Neural cell (in vitro differentiated cells): ENCODE results near the gene EXOC3L2. TPM values are rescaled to one million over a fixed set of nuclear protein-coding genes. Genes with fewer than 3 reads are reported as not detected.
"Not testable (repeated sequence)": the region's sequence is repeated elsewhere in the genome, so short reads cannot be mapped to it uniquely, and the experiment has no call there.

ENCODE experiments used
- H2AFZ ChIP-seq: fragments of 200-600, 300-800 bp; sonication (generic), shearing (Covaris generic); 2 replicates; pipeline ENCODE4 v1.6.0; 2014; ENCODE audit warnings: low read depth, mild to moderate bottlenecking, antibody characterized with exemption, low read length, moderate library complexity
- H3F3A ChIP-seq: fragments of 200-600 bp; shearing (Covaris generic); 2 replicates; pipeline ENCODE4 v1.6.1; 2016; ENCODE audit warnings: mild to moderate bottlenecking, moderate library complexity, mixed read lengths, antibody characterized with exemption, low read length; ENCODE audit not compliant: insufficient read depth, poor library complexity, severe bottlenecking
- H3K27ac ChIP-seq: fragments of 200-600, 300-800 bp; sonication (generic), shearing (Covaris generic); 2 replicates; pipeline ENCODE4 v1.5.1; 2014; ENCODE audit warnings: mild to moderate bottlenecking, low read length, moderate library complexity
- H3K27me3 ChIP-seq: fragments of 300-800, 200-600 bp; sonication (generic), shearing (Covaris generic); 2 replicates; pipeline ENCODE4 v1.6.0; 2014; ENCODE audit warnings: mild to moderate bottlenecking, low read depth, low read length, moderate library complexity; ENCODE audit not compliant: insufficient read depth
- H3K36me3 ChIP-seq: fragments of 300-800, 200-600 bp; sonication (generic), shearing (Covaris generic); 2 replicates; pipeline ENCODE4 v1.5.1; 2014; ENCODE audit warnings: mild to moderate bottlenecking, antibody characterized with exemption, low read length, moderate library complexity; ENCODE audit not compliant: insufficient read depth
- H3K4me2 ChIP-seq: fragments of 300-800, 200-600 bp; sonication (generic), shearing (Covaris generic); 2 replicates; pipeline ENCODE4 v1.6.0; 2014; ENCODE audit warnings: mild to moderate bottlenecking, low read length
- H3K4me3 ChIP-seq: fragments of 300-800, 200-600 bp; sonication (generic), shearing (Covaris generic); 2 replicates; pipeline ENCODE4 v1.5.1; 2014; ENCODE audit warnings: mild to moderate bottlenecking, low read length, moderate library complexity
- H3K79me2 ChIP-seq: fragments of 200-600 bp; shearing (Covaris generic); replicated peaks from 2 replicates; pipeline ENCODE4 v1.6.0; 2014; ENCODE audit warnings: mild to moderate bottlenecking, low read length, moderate library complexity; ENCODE audit not compliant: insufficient read depth
- H3K9ac ChIP-seq: fragments of 300-800, 200-600 bp; sonication (generic), shearing (Covaris generic); 2 replicates; pipeline ENCODE4 v1.6.1; 2016; ENCODE audit warnings: mild to moderate bottlenecking, low read length, mixed read lengths
- H3K9me2 ChIP-seq: fragments of 200-600 bp; shearing (Covaris generic); 2 replicates; pipeline ENCODE4 v1.6.1; 2016; ENCODE audit warnings: mild to moderate bottlenecking, low read length, mixed read lengths; ENCODE audit not compliant: insufficient read depth
- H3K9me3 ChIP-seq: fragments of 200-600, 300-800 bp; sonication (generic), shearing (Covaris generic); 2 replicates; pipeline ENCODE4 v1.6.1; 2016; ENCODE audit warnings: mild to moderate bottlenecking, mixed run types, low read length, moderate library complexity, mixed read lengths
- H4K20me1 ChIP-seq: fragments of 200-600 bp; shearing (Covaris generic); 2 replicates; pipeline ENCODE4 v1.6.1; 2016; ENCODE audit warnings: mild to moderate bottlenecking, mixed run types; ENCODE audit not compliant: insufficient read depth
- CTCF ChIP-seq: fragments of 450-650 bp; IDR thresholded peaks from 2 replicates; pipeline ENCODE4 v1.5.1; 2014; ENCODE audit warnings: antibody characterized with exemption, mild to moderate bottlenecking, moderate library complexity; ENCODE audit not compliant: poor library complexity, severe bottlenecking
- EP300 ChIP-seq: fragments of 450-650 bp; conservative IDR thresholded peaks from 2 replicates; pipeline ENCODE4 v1.6.1; 2014; ENCODE audit warnings: antibody characterized with exemption, mild to moderate bottlenecking, moderate library complexity; ENCODE audit not compliant: poor library complexity, severe bottlenecking
- EZH2 ChIP-seq: fragments of 200-600, 300-800 bp; shearing (Covaris generic), sonication (generic); IDR thresholded peaks from 2 replicates; pipeline ENCODE4 v1.6.1; 2014; ENCODE audit warnings: antibody characterized with exemption, low read length, borderline replicate concordance, mild to moderate bottlenecking; ENCODE audit not compliant: insufficient read depth, poor library complexity, severe bottlenecking
- MXI1 ChIP-seq: fragments of 450-650 bp; conservative IDR thresholded peaks from 2 replicates; pipeline ENCODE4 v1.6.1; 2014; ENCODE audit warnings: antibody characterized with exemption, mild to moderate bottlenecking; ENCODE audit not compliant: poor library complexity, severe bottlenecking
- POLR2AphosphoS5 ChIP-seq: IDR thresholded peaks from 2 replicates; pipeline ENCODE4 v1.6.1; 2012
- REST ChIP-seq: IDR thresholded peaks from 2 replicates; pipeline ENCODE4 v1.6.1; 2012; ENCODE audit warnings: borderline replicate concordance
- SMC3 ChIP-seq: fragments of 450-650 bp; conservative IDR thresholded peaks from 2 replicates; pipeline ENCODE4 v1.6.1; 2014; ENCODE audit warnings: antibody characterized with exemption, mild to moderate bottlenecking, moderate library complexity; ENCODE audit not compliant: poor library complexity
- TAF1 ChIP-seq: IDR thresholded peaks from 2 replicates; pipeline ENCODE4 v1.6.1; 2012; ENCODE audit warnings: low read depth
- polyA plus RNA-seq: library from polyadenylated mRNA; depleted of rRNA; stranded (reverse); fragments of >200 nt; gene quantifications from 2 replicates; pipeline ENCODE4 v1.2.3, GENCODE V29; 2014

EXOC3L2 gene
- polyA plus RNA-seq, 1 donor from 2014 or later = not detected

- Histone ChIP-seq H3K9me2 (no peaks in the 10 kb centered on the region), H3K79me2 (no peaks in the 10 kb centered on the region), H4K20me1 (no peaks in the 10 kb centered on the region), H3K9ac (no peak overlapping the region), H3K27me3 (no peaks in the 10 kb centered on the region), H3K4me3 (no peak overlapping the region), H3F3A (no peaks in the 10 kb centered on the region), H3K9me3 (no peaks in the 10 kb centered on the region), H3K27ac (no peak overlapping the region), H3K36me3 (no peaks in the 10 kb centered on the region), H3K4me2 (no peak overlapping the region), H2AFZ (no peak overlapping the region)
- TF ChIP-seq EZH2 = no peak
- TF ChIP-seq POLR2AphosphoS5 = no peak
Observed at GRCh38 chr19:45271735-45272108, 26.5 kb upstream of the EXOC3L2 start.

GRCh38 chr19:45271098-45271734, 26.0 kb upstream of the EXOC3L2 start:
- no peaks in the 10 kb centered on the region for H3K9me2 ChIP-seq
- no peaks in the 10 kb centered on the region for H3K27me3 ChIP-seq
- H3K4me3 ChIP-seq = no peak overlapping the region
- no peak for TF ChIP-seq EZH2
- no peak for TF ChIP-seq TAF1
- TF ChIP-seq SMC3 = no peak
- no peak for TF ChIP-seq CTCF
- no peak for TF ChIP-seq REST
- TF ChIP-seq MXI1 = no peak
- no peak for TF ChIP-seq EP300
- no peaks in the 10 kb centered on the region for H3F3A ChIP-seq
- H4K20me1 ChIP-seq = no peaks in the 10 kb centered on the region
- H3K9ac ChIP-seq = no peak overlapping the region
- H3K36me3 ChIP-seq = no peaks in the 10 kb centered on the region
- no peaks in the 10 kb centered on the region for H3K79me2 ChIP-seq
- H3K9me3 ChIP-seq = no peaks in the 10 kb centered on the region
- H3K27ac ChIP-seq = no peak overlapping the region
- no peak overlapping the region for H2AFZ ChIP-seq
- no peak overlapping the region for H3K4me2 ChIP-seq

- not testable (repeated sequence) for H3K27me3 ChIP-seq, H3K4me2 ChIP-seq, H3K4me3 ChIP-seq, H3F3A ChIP-seq, H3K79me2 ChIP-seq, H3K36me3 ChIP-seq, H3K9me2 ChIP-seq, H3K9ac ChIP-seq, H3K27ac ChIP-seq, H4K20me1 ChIP-seq, H3K9me3 ChIP-seq, H2AFZ ChIP-seq
Observed at GRCh38 chr19:45269939-45270338, 24.7 kb upstream of the EXOC3L2 start.
